Body of pancreas (tissue), 4 donors: ENCODE measurements around the gene RNF212B. TPM values are rescaled to one million over a fixed set of nuclear protein-coding genes. Genes with fewer than 3 reads are reported as not detected.
"Not testable (repeated sequence)": the region's sequence is repeated elsewhere in the genome, so short reads cannot be mapped to it uniquely, and the experiment has no call there.

Source experiments
- ATAC-seq: fragments of 150-250 bp; one replicate; pipeline ENCODE4 v1.9.1; 2016
- DNase-seq, 4 donors: peaks; one replicate each; pipeline ENCODE4 v3.0.0-alpha.2; 2019
- H3K27ac ChIP-seq, 4 donors: fragments of 200-600 bp; sonication (generic); 1 replicate in 3 of 4; 2 replicates in 1 of 4; pipeline versions ENCODE4 v1.5.1 to v1.6.1; 2016 to 2019; ENCODE audit warnings: mild to moderate bottlenecking in 1 of 4, mixed read lengths in 1 of 4, moderate library complexity in 1 of 4
- H3K27me3 ChIP-seq, 2 donors: fragments of 200-600 bp; sonication (generic); one replicate each; pipeline ENCODE4 v1.6.0; 2016; ENCODE audit warnings: mild to moderate bottlenecking in 1 of 2
- H3K36me3 ChIP-seq, 2 donors: fragments of 200-600 bp; sonication (generic); replicated peaks in 1 of 2; 2 replicates each; pipeline ENCODE4 v1.5.1; 2016; ENCODE audit warnings: low read depth in 2 of 2; ENCODE audit not compliant: insufficient read depth in 1 of 2
- H3K4me1 ChIP-seq: fragments of 200-600 bp; sonication (generic); one replicate; pipeline ENCODE4 v1.6.0; 2016
- H3K4me3 ChIP-seq, 2 donors: fragments of 200-600 bp; sonication (generic); 1 replicate in 1 of 2; 2 replicates in 1 of 2; pipeline ENCODE4 v1.5.1; 2016 to 2019
- H3K9me3 ChIP-seq, 3 donors: fragments of 200-600 bp; sonication (generic); 1 replicate in 2 of 3; 2 replicates in 1 of 3; pipeline ENCODE4 v1.5.1; 2016
- CTCF ChIP-seq, 7 experiments: fragments of 450-650 bp in 4 of 7; fragments of 200-600 bp in 3 of 7; sonication (generic) in 3 of 7; IDR thresholded peaks; one replicate each; pipeline ENCODE4 v1.5.1; 2016 to 2019; ENCODE audit warnings: antibody characterized with exemption in 7 of 7
- POLR2A ChIP-seq, 3 donors: fragments of 450-650 bp; IDR thresholded peaks; one replicate each; pipeline ENCODE4 v1.6.1; 2016; ENCODE audit warnings: antibody characterized with exemption in 3 of 3, mild to moderate bottlenecking in 2 of 3
- WGBS, 2 donors: methylation state at CpG; one replicate each; pipeline ENCODE4 v1.1.5; 2017; 5-methylcytosine and 5-hydroxymethylcytosine counted together
- intact Hi-C: fragments of 100-400 bp; cut with DNase I; formaldehyde crosslinking; loops from one replicate; pipeline ENCODE4 v1.15.1; 2023
- total RNA-seq, 2 donors: library from RNA; depleted of rRNA; stranded (reverse); fragments of >200 nt; gene quantifications; one replicate each; pipeline ENCODE4 v1.1.0, GENCODE V29; 2016

RNF212B gene
- total RNA-seq: not detected

GRCh38 chr14:23237772-23238594 lies at the start of gene RNF212B:
Gene RNF212B, plus strand, starts transcription at chr14:23237936. Its CDS starts 2,410 bp downstream, at chr14:23240346.
- WGBS, 2 donors: 11 to 19% methylated on average over 35 to 39 of the region's 39 CpGs
- Histone ChIP-seq H3K27me3 (no peaks in the 10 kb centered on the region), H3K4me1 (peaks cover 9% of the 10 kb centered on the region), H3K36me3 (no peaks in the 10 kb centered on the region), H3K4me3 (no peak within 1 kb of the TSS), H3K27ac (peak within 1 kb of the TSS; percentile 62 to 89 (median 78)), H3K9me3 (no peaks in the 10 kb centered on the region)
- intact Hi-C loops: no loop called here
- ATAC-seq: peak; percentile 100
- DNase-seq: peak; percentile 98 to 100 (median 99)
- TF ChIP-seq CTCF (IDR thresholded peaks at IDR 0.05) (peak in 1 of 7 experiments; percentile 2), POLR2A (IDR thresholded peaks at IDR 0.05) (peak in 2 of 3 donors; percentile 54 to 64)

- DNase-seq (no peak), ATAC-seq (no peak)
- Histone ChIP-seq H3K36me3 (no peaks in the 10 kb centered on the region), H3K9me3 (no peaks in the 10 kb centered on the region), H3K27ac (no peak overlapping the region), H3K4me1 (peaks cover 18% of the 10 kb centered on the region), H3K27me3 (no peaks in the 10 kb centered on the region), H3K4me3 (no peak overlapping the region)
- 24 to 30% methylated on average over 3 of the region's 3 CpGs for WGBS, 2 donors
- intact Hi-C loops: no loop called here
- TF ChIP-seq POLR2A (IDR thresholded peaks at IDR 0.05) (no peak), CTCF (IDR thresholded peaks at IDR 0.05) (no peak)
Measured at GRCh38 chr14:23193432-23193831, 44.3 kb upstream of the RNF212B start.

GRCh38 chr14:23195552-23196101 lies 42.1 kb upstream of the RNF212B start:
- ATAC-seq (peak; percentile 71), DNase-seq (no peak)
- Histone ChIP-seq H3K36me3 (no peaks in the 10 kb centered on the region), H3K4me1 (peaks cover 18% of the 10 kb centered on the region), H3K4me3 (no peak overlapping the region), H3K9me3 (no peaks in the 10 kb centered on the region), H3K27ac (peak overlapping the region in 1 of 4 donors; percentile 1), H3K27me3 (no peaks in the 10 kb centered on the region)
- WGBS, 2 donors: 31 to 36% methylated on average over 7 of the region's 7 CpGs
- TF ChIP-seq POLR2A (IDR thresholded peaks at IDR 0.05): no peak
- no peak for TF ChIP-seq CTCF (IDR thresholded peaks at IDR 0.05)
- intact Hi-C loops: no loop called here

- WGBS, 2 donors: 88 to 90% methylated on average over 2 of the region's 2 CpGs
- H3K27ac ChIP-seq, H3K27me3 ChIP-seq, H3K36me3 ChIP-seq, intact Hi-C loops, DNase-seq, H3K9me3 ChIP-seq, H3K4me3 ChIP-seq, ATAC-seq: not testable (repeated sequence)
- peaks cover 18% of the 10 kb centered on the region for H3K4me1 ChIP-seq
Measured at GRCh38 chr14:23196487-23196886, 41.2 kb upstream of the RNF212B start.

GRCh38 chr14:23199141-23199540 lies 38.6 kb upstream of the RNF212B start:
- WGBS, 2 donors: 64 to 94% methylated on average over 1 of the region's 1 CpG

More at GRCh38 chr14:23199141-23199540, 38.6 kb upstream of the RNF212B start:
- H3K9me3 ChIP-seq, DNase-seq, H3K4me3 ChIP-seq, H3K4me1 ChIP-seq, H3K27ac ChIP-seq, H3K27me3 ChIP-seq, intact Hi-C loops, H3K36me3 ChIP-seq, ATAC-seq: not testable (repeated sequence)
